DOHH2 (cell line): ENCODE results near the gene ARL4D.
"Not testable (repeated sequence)": the region's sequence is repeated elsewhere in the genome, so short reads cannot be mapped to it uniquely, and the experiment has no call there.

Source experiments
- H3F3A ChIP-seq: fragments of 200-600 bp; sonication (generic), shearing (Covaris generic); 2 replicates; pipeline ENCODE4 v1.6.0; 2016; ENCODE audit warnings: antibody characterized with exemption, mild to moderate bottlenecking; ENCODE audit not compliant: control insufficient read depth, insufficient read depth
- H3K27ac ChIP-seq: fragments of 200-600 bp; sonication (generic); 2 replicates; pipeline ENCODE4 v1.5.1; 2014; ENCODE audit warnings: low read depth, mild to moderate bottlenecking, low read length, moderate library complexity
- H3K27me3 ChIP-seq: fragments of 200-600 bp; sonication (generic); 2 replicates; pipeline ENCODE4 v1.6.1; 2014; ENCODE audit warnings: mild to moderate bottlenecking, low read length, mixed read lengths; ENCODE audit not compliant: control insufficient read depth
- H3K36me3 ChIP-seq: fragments of 200-600 bp; sonication (generic); 2 replicates; pipeline ENCODE4 v1.6.1; 2014; ENCODE audit warnings: mild to moderate bottlenecking, low read length, moderate library complexity, mixed read lengths; ENCODE audit not compliant: control insufficient read depth
- H3K4me1 ChIP-seq: fragments of 200-600 bp; sonication (generic); 2 replicates; pipeline ENCODE4 v1.6.1; 2014; ENCODE audit warnings: mild to moderate bottlenecking, low read length, mixed read lengths; ENCODE audit not compliant: control insufficient read depth
- H3K4me2 ChIP-seq: fragments of 200-600 bp; sonication (generic); 2 replicates; pipeline ENCODE4 v1.6.0; 2014; ENCODE audit warnings: mild to moderate bottlenecking, low read length, moderate library complexity
- H3K4me3 ChIP-seq: fragments of 200-600 bp; sonication (generic); 2 replicates; pipeline ENCODE4 v1.5.1; 2014; ENCODE audit warnings: mild to moderate bottlenecking, low read length, mixed read lengths
- H3K79me2 ChIP-seq: fragments of 200-600 bp; sonication (generic); 2 replicates; pipeline ENCODE4 v1.6.1; 2014; ENCODE audit warnings: mild to moderate bottlenecking, low read length, mixed read lengths; ENCODE audit not compliant: control insufficient read depth
- H3K9me2 ChIP-seq: fragments of 200-600 bp; sonication (generic); replicated peaks from 2 replicates; pipeline ENCODE4 v1.6.1; 2014; ENCODE audit warnings: mild to moderate bottlenecking, low read length, mixed read lengths; ENCODE audit not compliant: control insufficient read depth
- H3K9me3 ChIP-seq: fragments of 200-600 bp; sonication (generic); 2 replicates; pipeline ENCODE4 v1.6.1; 2014; ENCODE audit warnings: antibody characterized with exemption, low read length, mixed read lengths; ENCODE audit not compliant: control insufficient read depth, insufficient read depth
- H4K20me1 ChIP-seq: fragments of 200-600 bp; sonication (generic); 2 replicates; pipeline ENCODE4 v1.6.0; 2014; ENCODE audit warnings: low read depth, mild to moderate bottlenecking, antibody characterized with exemption, low read length, moderate library complexity; ENCODE audit not compliant: control insufficient read depth, insufficient read depth
- EZH2phosphoT487 ChIP-seq: fragments of 200-600 bp; sonication (generic); IDR thresholded peaks from 2 replicates; pipeline ENCODE4 v1.6.1; 2017; ENCODE audit warnings: borderline replicate concordance, mild to moderate bottlenecking, antibody characterized with exemption, low read length, moderate library complexity, mixed read lengths
- TF ChIP-seq, protein P1 (sequence below): fragments of 200-600 bp; sonication (generic); IDR thresholded peaks from one replicate; pipeline ENCODE4 v1.5.1; 2014; ENCODE audit warnings: antibody characterized with exemption, mild to moderate bottlenecking, low read depth, low read length; ENCODE audit not compliant: poor library complexity, severe bottlenecking

ARL4D gene

DNA sequence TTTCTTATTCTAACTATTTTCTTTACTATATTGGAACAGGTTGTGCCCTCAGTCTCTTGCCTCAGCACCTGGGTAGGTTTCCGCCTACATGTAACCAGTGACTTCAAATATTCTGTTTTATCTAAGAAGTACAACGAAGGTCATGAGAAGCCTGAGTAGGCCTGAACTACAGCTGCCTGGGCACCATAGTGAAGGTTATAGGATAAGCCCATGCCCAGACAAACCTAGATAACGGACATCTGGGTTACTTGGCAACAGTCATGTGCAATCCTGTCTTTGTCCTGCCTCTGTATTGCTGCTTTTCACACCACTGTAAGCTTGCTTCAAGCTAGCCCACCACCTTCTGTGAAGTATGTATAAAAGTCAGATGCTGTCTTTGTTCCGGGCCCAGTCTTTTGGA lies 25.4 kb upstream of the ARL4D start:
- Histone ChIP-seq H4K20me1 (peaks cover 3% of the 10 kb centered on the region; the same call in 1 of the 2 replicates), H3K79me2 (no peaks in the 10 kb centered on the region), H3K27me3 (peaks cover 45% of the 10 kb centered on the region), H3K9me2 (no peaks in the 10 kb centered on the region), H3K9me3 (no peaks in the 10 kb centered on the region), H3K4me2 (no peak overlapping the region), H3K36me3 (no peaks in the 10 kb centered on the region), H3K4me3 (no peak overlapping the region), H3K4me1 (peaks cover 38% of the 10 kb centered on the region), H3K27ac (no peak overlapping the region), H3F3A (peaks cover 15% of the 10 kb centered on the region)
- TF ChIP-seq, protein P1, sequence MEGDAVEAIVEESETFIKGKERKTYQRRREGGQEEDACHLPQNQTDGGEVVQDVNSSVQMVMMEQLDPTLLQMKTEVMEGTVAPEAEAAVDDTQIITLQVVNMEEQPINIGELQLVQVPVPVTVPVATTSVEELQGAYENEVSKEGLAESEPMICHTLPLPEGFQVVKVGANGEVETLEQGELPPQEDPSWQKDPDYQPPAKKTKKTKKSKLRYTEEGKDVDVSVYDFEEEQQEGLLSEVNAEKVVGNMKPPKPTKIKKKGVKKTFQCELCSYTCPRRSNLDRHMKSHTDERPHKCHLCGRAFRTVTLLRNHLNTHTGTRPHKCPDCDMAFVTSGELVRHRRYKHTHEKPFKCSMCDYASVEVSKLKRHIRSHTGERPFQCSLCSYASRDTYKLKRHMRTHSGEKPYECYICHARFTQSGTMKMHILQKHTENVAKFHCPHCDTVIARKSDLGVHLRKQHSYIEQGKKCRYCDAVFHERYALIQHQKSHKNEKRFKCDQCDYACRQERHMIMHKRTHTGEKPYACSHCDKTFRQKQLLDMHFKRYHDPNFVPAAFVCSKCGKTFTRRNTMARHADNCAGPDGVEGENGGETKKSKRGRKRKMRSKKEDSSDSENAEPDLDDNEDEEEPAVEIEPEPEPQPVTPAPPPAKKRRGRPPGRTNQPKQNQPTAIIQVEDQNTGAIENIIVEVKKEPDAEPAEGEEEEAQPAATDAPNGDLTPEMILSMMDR, result no peak
- no peak for TF ChIP-seq EZH2phosphoT487

- not testable (repeated sequence) for H3K4me2 ChIP-seq, H3K79me2 ChIP-seq, H3K36me3 ChIP-seq, H3F3A ChIP-seq, H3K9me2 ChIP-seq, H3K4me3 ChIP-seq, H4K20me1 ChIP-seq, H3K27ac ChIP-seq
- H3K4me1 ChIP-seq, result peaks cover 21% of the 10 kb centered on the region
- peaks cover 16% of the 10 kb centered on the region for H3K9me3 ChIP-seq
- peaks cover 31% of the 10 kb centered on the region for H3K27me3 ChIP-seq
These were observed 22.9 kb upstream of the ARL4D start for GRCh38 chr17:43375915-43376314.

DNA sequence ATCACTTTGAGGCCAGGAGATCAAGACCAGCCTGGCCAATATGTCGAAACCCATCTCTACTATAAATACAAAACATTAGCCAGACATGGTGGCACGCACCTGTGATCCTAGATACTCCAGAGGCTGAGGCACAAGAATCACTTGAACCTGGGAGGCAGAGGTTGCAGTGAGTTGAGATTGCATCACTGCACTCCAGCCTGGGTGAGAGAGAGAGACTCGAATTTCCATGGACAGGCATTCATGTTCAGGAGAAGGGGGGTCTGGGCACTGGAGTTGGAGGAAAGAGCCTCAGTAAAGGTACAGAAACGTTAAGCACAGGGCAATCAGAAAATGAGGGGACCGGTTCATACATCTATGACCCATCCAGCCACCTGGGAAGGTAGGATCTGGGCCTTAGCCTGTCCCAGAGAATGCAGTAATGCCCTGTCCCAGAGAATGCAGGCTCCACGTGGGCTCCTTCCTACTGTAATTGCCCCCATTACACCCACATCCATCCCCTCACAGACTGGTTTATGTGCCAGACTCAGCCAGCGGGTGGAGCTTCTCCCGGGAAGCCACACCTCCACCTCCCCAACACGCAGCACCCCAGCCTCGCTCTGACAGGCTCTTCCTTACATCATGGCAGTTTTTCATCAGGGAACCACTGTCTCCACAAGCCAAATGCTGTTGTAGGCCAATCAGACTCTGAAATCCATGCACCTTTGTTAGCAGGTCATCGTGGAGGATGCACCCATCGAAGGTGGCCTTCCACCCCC lies 21.6 kb upstream of the ARL4D start:
- H3K9me3 ChIP-seq, result peaks cover 21% of the 10 kb centered on the region
- H3K27ac ChIP-seq, result no peak overlapping the region
- H3K9me2 ChIP-seq, result no peaks in the 10 kb centered on the region
- H3F3A ChIP-seq, result peaks cover 3% of the 10 kb centered on the region; the same call in 1 of the 2 replicates
- peaks cover 24% of the 10 kb centered on the region for H3K27me3 ChIP-seq
- no peaks in the 10 kb centered on the region for H3K36me3 ChIP-seq
- no peak overlapping the region for H3K4me2 ChIP-seq
- peaks cover 9% of the 10 kb centered on the region for H3K4me1 ChIP-seq
- TF ChIP-seq, protein P1, result no peak
- TF ChIP-seq EZH2phosphoT487, result no peak
- no peak overlapping the region for H3K4me3 ChIP-seq
- no peaks in the 10 kb centered on the region for H3K79me2 ChIP-seq
- H4K20me1 ChIP-seq, result 0 out of 2 replicates have a peak, but pooled peaks cover under 1% of the 10 kb centered on the region

DNA sequence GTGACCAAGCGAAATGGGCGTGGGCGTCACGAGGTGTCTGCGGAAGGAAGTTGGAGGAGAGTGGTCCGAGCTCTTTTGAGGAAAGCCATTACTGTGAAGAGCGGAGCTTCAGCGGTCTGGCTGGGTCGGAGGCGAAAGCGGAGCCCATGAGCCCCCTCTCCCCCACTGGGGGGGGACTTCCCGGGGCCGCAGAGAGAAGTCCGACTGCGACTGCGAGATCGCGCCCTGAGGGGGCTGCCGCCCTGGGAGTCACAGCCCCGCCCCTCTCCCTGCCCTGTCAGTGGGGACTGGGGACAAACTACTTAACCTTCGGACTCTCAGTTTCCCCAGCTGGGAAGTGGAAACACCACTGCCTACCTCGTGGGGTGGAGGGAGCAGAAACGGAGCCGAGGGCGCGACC lies 20.0 kb upstream of the ARL4D start:
- Histone ChIP-seq H3K36me3 (no peaks in the 10 kb centered on the region), H3K27me3 (peaks cover 20% of the 10 kb centered on the region), H3K9me3 (peaks cover 21% of the 10 kb centered on the region), H3K27ac (no peak overlapping the region), H3K79me2 (no peaks in the 10 kb centered on the region), H3F3A (no peaks in the 10 kb centered on the region), H3K9me2 (no peaks in the 10 kb centered on the region), H3K4me1 (no peaks in the 10 kb centered on the region), H3K4me3 (no peak overlapping the region), H3K4me2 (no peak overlapping the region), H4K20me1 (no peaks in the 10 kb centered on the region)
- no peak for TF ChIP-seq EZH2phosphoT487
- TF ChIP-seq, protein P1, result no peak
